IMR-90 (cell line): ENCODE results near the gene RGS17. TPM values are rescaled to one million over a fixed set of nuclear protein-coding genes. Genes with fewer than 3 reads are reported as not detected.

Source experiments
- ATAC-seq: fragments of 200-7000 bp; cut with Tn5 transposase; 2 replicates; pipeline ENCODE4 v1.9.1; 2020; ENCODE audit warnings: low read depth, mild to moderate bottlenecking, moderate library complexity
- BruUV-seq: library from RNA; stranded (reverse); fragments of 400-500 nt; replicated peaks from 2 replicates; lab custom pipeline; 2021; lab: Mats Ljungman, UMichigan
- CTCF ChIA-PET: fragments of 300-600 bp; formaldehyde crosslinking; extraction: SDS; loops from one replicate; lab custom pipeline; 2021; ENCODE audit warnings: antibody characterized with exemption; lab: Yijun Ruan, JAX
- POLR2A ChIA-PET: fragments of 300-600 bp; sonication (Branson Sonifier 250); formaldehyde crosslinking; loops from one replicate; lab custom pipeline; 2022; ENCODE audit warnings: antibody characterized with exemption; ENCODE audit not compliant: unreplicated experiment; lab: Charles Lee
- DNase-seq: peaks from one replicate; pipeline ENCODE4 v3.0.0; 2013
- H2AFZ ChIP-seq: replicated peaks from 2 replicates; pipeline ENCODE3; 2013; ENCODE audit warnings: low read length, mild to moderate bottlenecking; ENCODE audit not compliant: poor library complexity
- H2AK5ac ChIP-seq: 2 replicates; pipeline ENCODE4 v1.6.1; 2013; ENCODE audit warnings: low read depth, low read length, inconsistent platforms
- H2AK9ac ChIP-seq: replicated peaks from 2 replicates; pipeline ENCODE3; 2013; ENCODE audit warnings: mild to moderate bottlenecking, low read depth, low read length, moderate library complexity; ENCODE audit not compliant: poor library complexity
- H2BK120ac ChIP-seq: 2 replicates; pipeline ENCODE4 v1.6.1; 2013; ENCODE audit warnings: low read depth, low read length, inconsistent platforms
- H2BK15ac ChIP-seq: 3 replicates; pipeline ENCODE4 v1.6.1; 2013; ENCODE audit warnings: low read depth, low read length, inconsistent platforms
- H2BK20ac ChIP-seq: 2 replicates; pipeline ENCODE4 v1.6.1; 2013; ENCODE audit warnings: low read depth, mild to moderate bottlenecking, inconsistent platforms, low read length, moderate library complexity
- H2BK5ac ChIP-seq: 2 replicates; pipeline ENCODE4 v1.6.1; 2013; ENCODE audit warnings: mild to moderate bottlenecking, low read depth, low read length, inconsistent platforms; ENCODE audit not compliant: poor library complexity, severe bottlenecking
- H3K14ac ChIP-seq: replicated peaks from 2 replicates; pipeline ENCODE4 v1.6.1; 2013; ENCODE audit warnings: low read depth, low read length, inconsistent platforms
- H3K18ac ChIP-seq: 2 replicates; pipeline ENCODE4 v1.6.1; 2013; ENCODE audit warnings: low read depth, low read length, control low read depth
- H3K23ac ChIP-seq: 2 replicates; pipeline ENCODE4 v1.6.1; 2013; ENCODE audit warnings: low read depth, low read length, inconsistent platforms
- H3K27ac ChIP-seq: 2 replicates; pipeline ENCODE4 v1.5.1; 2013; ENCODE audit warnings: mild to moderate bottlenecking, control low read depth, low read length; ENCODE audit not compliant: insufficient read depth
- H3K27me3 ChIP-seq: 2 replicates; pipeline ENCODE4 v1.6.1; 2013; ENCODE audit warnings: low read length; ENCODE audit not compliant: control insufficient read depth, insufficient read depth
- H3K36me3 ChIP-seq: 2 replicates; pipeline ENCODE4 v1.6.1; 2013; ENCODE audit warnings: low read length, mixed read lengths; ENCODE audit not compliant: control insufficient read depth, insufficient read depth
- H3K4ac ChIP-seq: 2 replicates; pipeline ENCODE4 v1.6.1; 2013; ENCODE audit warnings: low read depth, low read length, inconsistent platforms
- H3K4me1 ChIP-seq: 2 replicates; pipeline ENCODE4 v1.6.1; 2013; ENCODE audit warnings: low read length, mixed read lengths; ENCODE audit not compliant: control insufficient read depth, insufficient read depth
- H3K4me2 ChIP-seq: 2 replicates; pipeline ENCODE4 v1.6.1; 2013; ENCODE audit warnings: low read depth, mild to moderate bottlenecking, control low read depth, low read length, moderate library complexity
- H3K4me3 ChIP-seq: 2 replicates; pipeline ENCODE4 v1.5.1; 2013; ENCODE audit warnings: low read depth, mild to moderate bottlenecking, control low read depth, low read length, moderate library complexity; ENCODE audit not compliant: insufficient read depth
- H3K56ac ChIP-seq: 2 replicates; pipeline ENCODE4 v1.6.1; 2013; ENCODE audit warnings: low read length, inconsistent platforms; ENCODE audit not compliant: insufficient read depth; ENCODE audit errors: extremely low read depth
- H3K79me1 ChIP-seq, 2 experiments: 2 replicates each; pipeline ENCODE4 v1.6.1; 2013; ENCODE audit warnings: low read length in 2 of 2, inconsistent platforms in 1 of 2, low read depth in 1 of 2
- H3K9ac ChIP-seq: 2 replicates; pipeline ENCODE4 v1.6.1; 2013; ENCODE audit warnings: low read depth, low read length, control low read depth
- H3K9me1 ChIP-seq: 2 replicates; pipeline ENCODE4 v1.6.1; 2013; ENCODE audit warnings: low read length, inconsistent platforms; ENCODE audit not compliant: insufficient read depth
- H3K9me3 ChIP-seq: 2 replicates; pipeline ENCODE4 v1.6.1; 2013; ENCODE audit warnings: low read length; ENCODE audit not compliant: control insufficient read depth, insufficient read depth
- H4K20me1 ChIP-seq: 2 replicates; pipeline ENCODE4 v1.6.1; 2013; ENCODE audit warnings: low read length, inconsistent platforms; ENCODE audit not compliant: insufficient read depth
- H4K5ac ChIP-seq: 2 replicates; pipeline ENCODE4 v1.6.1; 2013; ENCODE audit warnings: mild to moderate bottlenecking, low read depth, low read length, control low read depth
- H4K8ac ChIP-seq, 2 experiments: 2 replicates each; pipeline ENCODE4 v1.6.1; 2013; ENCODE audit warnings: low read depth in 2 of 2, low read length in 2 of 2, control low read depth in 1 of 2, inconsistent platforms in 1 of 2
- H4K91ac ChIP-seq: 2 replicates; pipeline ENCODE4 v1.6.1; 2013; ENCODE audit warnings: low read depth, low read length, inconsistent platforms; ENCODE audit not compliant: insufficient read depth
- CEBPB ChIP-seq: IDR thresholded peaks from 2 replicates; pipeline ENCODE4 v1.6.1; 2012; ENCODE audit warnings: low read depth, low read length, improper control_type of control experiment
- RAD21 ChIP-seq: IDR thresholded peaks from 2 replicates; pipeline ENCODE4 v1.6.1; 2012; ENCODE audit warnings: low read length, improper control_type of control experiment
- WGBS, 2 experiments: methylation state at CpG; one replicate each; pipeline versions ENCODE4 v1.1.5 to v1.1.7; 2013; ENCODE audit warnings: missing lambda C conversion rate in 2 of 2; ENCODE audit not compliant: insufficient read length in 1 of 2; ENCODE audit errors: extremely low coverage in 2 of 2; 5-methylcytosine and 5-hydroxymethylcytosine counted together
- dilution Hi-C: fragments of 300-500 bp; cut with HindIII; formaldehyde crosslinking; loops from one replicate; pipeline ENCODE4 v1.14.3; 2018; ENCODE audit warnings: low sequenced_read_pairs; ENCODE audit not compliant: unreplicated experiment
- in situ Hi-C: fragments of 300-500 bp; cut with MboI; formaldehyde crosslinking; loops from 3 replicates; pipeline ENCODE4 v1.14.3; 2019; ENCODE audit warnings: low sequenced_read_pairs, inconsistent platforms, mixed read lengths
- intact Hi-C: fragments of 100-400 bp; cut with micrococcal nuclease; formaldehyde crosslinking; loops from 2 replicates; pipeline ENCODE4 v1.10.0; 2022
- polyA plus RNA-seq, 3 experiments: library from polyadenylated mRNA; depleted of rRNA; stranded (reverse); fragments of >200 nt; gene quantifications; 2 replicates each; pipeline ENCODE4 v1.2.3, GENCODE V29; 2012; ENCODE audit warnings: low replicate concordance in 1 of 3
- total RNA-seq: library from RNA; depleted of rRNA; stranded (reverse); fragments of >200 nt; gene quantifications from 2 replicates; pipeline ENCODE4 v1.2.3, GENCODE V29; 2012
- TF ChIP-seq, protein P1 (sequence below): conservative IDR thresholded peaks from 2 replicates; pipeline ENCODE4 v1.5.1; 2012; ENCODE audit warnings: mild to moderate bottlenecking, low read depth, low read length, improper control_type of control experiment

Gene RGS17
- total and polyA plus RNA-seq, 2 of the 4 experiments (the other 2 are of a cell fraction), result 0.75 to 1.4 TPM

GRCh38 chr6:153062516-153062915 is 68.6 kb downstream of the RGS17 start:
- Histone ChIP-seq H3K56ac (no peak overlapping the region), H3K4ac (no peak overlapping the region), H3K27me3 (no peaks in the 10 kb centered on the region), H3K9me1 (no peaks in the 10 kb centered on the region), H2BK5ac (no peak overlapping the region), H3K4me1 (peaks cover 8% of the 10 kb centered on the region), H3K9me3 (no peaks in the 10 kb centered on the region), H2AFZ (no peak overlapping the region), H3K27ac (no peak overlapping the region), H2BK20ac (no peak overlapping the region), H3K36me3 (no peaks in the 10 kb centered on the region), H3K4me3 (no peak overlapping the region), H2BK120ac (no peak overlapping the region), H4K91ac (no peak overlapping the region), H3K14ac (no peak overlapping the region), H4K8ac (no peak overlapping the region), H2AK5ac (no peak overlapping the region), H2AK9ac (no peak overlapping the region), H4K20me1 (no peaks in the 10 kb centered on the region), H3K18ac (no peak overlapping the region), H3K79me1 (no peaks in the 10 kb centered on the region), H4K5ac (no peak overlapping the region), H3K4me2 (no peak overlapping the region), H2BK15ac (no peak overlapping the region), H3K9ac (no peak overlapping the region), H3K23ac (no peak overlapping the region)
- intact Hi-C loops (no loop called here), dilution Hi-C loops (no loop called here), in situ Hi-C loops (no loop called here)
- no peak for ATAC-seq
- TF ChIP-seq, protein P1, sequence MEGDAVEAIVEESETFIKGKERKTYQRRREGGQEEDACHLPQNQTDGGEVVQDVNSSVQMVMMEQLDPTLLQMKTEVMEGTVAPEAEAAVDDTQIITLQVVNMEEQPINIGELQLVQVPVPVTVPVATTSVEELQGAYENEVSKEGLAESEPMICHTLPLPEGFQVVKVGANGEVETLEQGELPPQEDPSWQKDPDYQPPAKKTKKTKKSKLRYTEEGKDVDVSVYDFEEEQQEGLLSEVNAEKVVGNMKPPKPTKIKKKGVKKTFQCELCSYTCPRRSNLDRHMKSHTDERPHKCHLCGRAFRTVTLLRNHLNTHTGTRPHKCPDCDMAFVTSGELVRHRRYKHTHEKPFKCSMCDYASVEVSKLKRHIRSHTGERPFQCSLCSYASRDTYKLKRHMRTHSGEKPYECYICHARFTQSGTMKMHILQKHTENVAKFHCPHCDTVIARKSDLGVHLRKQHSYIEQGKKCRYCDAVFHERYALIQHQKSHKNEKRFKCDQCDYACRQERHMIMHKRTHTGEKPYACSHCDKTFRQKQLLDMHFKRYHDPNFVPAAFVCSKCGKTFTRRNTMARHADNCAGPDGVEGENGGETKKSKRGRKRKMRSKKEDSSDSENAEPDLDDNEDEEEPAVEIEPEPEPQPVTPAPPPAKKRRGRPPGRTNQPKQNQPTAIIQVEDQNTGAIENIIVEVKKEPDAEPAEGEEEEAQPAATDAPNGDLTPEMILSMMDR, result no peak
- TF ChIP-seq CEBPB (no peak), RAD21 (no peak)
- no TSS peak for BruUV-seq
- DNase-seq, result no peak
- 100% methylated on average over 1 of the region's 2 CpGs; no CpG with 5 or more reads in 1 of the 2 experiments for WGBS, 2 experiments
- ChIA-PET CTCF (no interaction called here), POLR2A (no interaction called here)
